HepG2 (cell line): Measurements from ENCODE around the gene MLF1. TPM values are rescaled to one million over a fixed set of nuclear protein-coding genes. Genes with fewer than 3 reads are reported as not detected.

Source experiments
- ATAC-seq: fragments of 200-7000 bp; cut with Tn5 transposase; 3 replicates; pipeline ENCODE4 v1.9.1; 2020; ENCODE audit warnings: mild to moderate bottlenecking, moderate library complexity
- BruUV-seq: library from RNA; stranded (reverse); fragments of 400-500 nt; replicated peaks from 2 replicates; lab custom pipeline; 2021; lab: Mats Ljungman, UMichigan
- CTCF ChIA-PET: fragments of 300-600 bp; formaldehyde crosslinking; extraction: SDS; loops from one replicate; lab custom pipeline; 2021; ENCODE audit warnings: low total read pairs, inconsistent platforms, low intra/inter-chr PET ratio; lab: Yijun Ruan, JAX
- POLR2A ChIA-PET: fragments of 350-600 bp; sonication (Branson Sonifier 250); formaldehyde crosslinking; loops from one replicate; lab custom pipeline; 2020; ENCODE audit warnings: antibody characterized with exemption, inconsistent platforms; lab: Yijun Ruan, JAX
- DNase-seq: peaks from one replicate; pipeline ENCODE4 v3.0.0-alpha.2; 2015; ENCODE audit warnings: low spot score
- FAIRE-seq: peaks from 3 replicates; lab custom pipeline; 2011; peaks lifted over from hg19 to GRCh38; lab: Jason Lieb, UNC
- H2AFZ ChIP-seq: one replicate; pipeline ENCODE4 v1.6.1; 2011; ENCODE audit warnings: low read length, inconsistent platforms
- H3K27ac ChIP-seq: fragments of 300-600 bp; 3 replicates; pipeline ENCODE4 v1.8.0; 2011; ENCODE audit warnings: mixed run types, mild to moderate bottlenecking, mixed read lengths, low read length, inconsistent platforms; ENCODE audit not compliant: insufficient read depth; ENCODE audit errors: extremely low read length
- H3K27me3 ChIP-seq, 2 experiments: fragments of 200-600 bp in 1 of 2; 2 replicates in 1 of 2; 3 replicates in 1 of 2; pipeline versions ENCODE4 v1.6.0 to v1.8.0; 2011; ENCODE audit warnings: low read length in 2 of 2, mild to moderate bottlenecking in 2 of 2, moderate library complexity in 2 of 2, inconsistent platforms in 1 of 2; ENCODE audit not compliant: insufficient read depth in 2 of 2, control insufficient read depth in 1 of 2
- H3K36me3 ChIP-seq, 2 experiments: fragments of 200-600 bp in 1 of 2; replicated peaks in 1 of 2; 2 replicates in 1 of 2; 3 replicates in 1 of 2; pipeline versions ENCODE4 v1.5.1 to v1.8.0; 2011; ENCODE audit warnings: low read length in 2 of 2, inconsistent platforms in 1 of 2; ENCODE audit not compliant: insufficient read depth in 2 of 2, control insufficient read depth in 1 of 2
- H3K4me1 ChIP-seq: 2 replicates; pipeline ENCODE4 v1.5.1; 2012; ENCODE audit warnings: low read length, inconsistent platforms; ENCODE audit not compliant: insufficient read depth
- H3K4me2 ChIP-seq: 2 replicates; pipeline ENCODE4 v1.6.0; 2011; ENCODE audit warnings: low read depth, low read length, inconsistent platforms
- H3K4me3 ChIP-seq, 3 experiments: fragments of 200-600 bp in 1 of 3; sonication (generic), shearing (Covaris generic) in 1 of 3; replicated peaks in 1 of 3; 2 replicates each; pipeline ENCODE4 v1.5.1; 2011 to 2016; ENCODE audit warnings: low read length in 3 of 3, inconsistent platforms in 2 of 3, low read depth in 2 of 3, mild to moderate bottlenecking in 2 of 3, control low read depth in 1 of 3, mixed read lengths in 1 of 3; ENCODE audit not compliant: insufficient read depth in 1 of 3
- H3K79me2 ChIP-seq: one replicate; pipeline ENCODE4 v1.6.1; 2011; ENCODE audit warnings: low read length, inconsistent platforms; ENCODE audit not compliant: insufficient read depth
- H3K9ac ChIP-seq: 2 replicates; pipeline ENCODE4 v1.6.0; 2011; ENCODE audit warnings: mild to moderate bottlenecking, low read depth, low read length, inconsistent platforms; ENCODE audit not compliant: insufficient read depth
- H3K9me3 ChIP-seq: 2 replicates; pipeline ENCODE4 v1.5.1; 2012; ENCODE audit warnings: mild to moderate bottlenecking, low read length
- H4K20me1 ChIP-seq: 2 replicates; pipeline ENCODE4 v1.6.0; 2011; ENCODE audit warnings: inconsistent platforms, mild to moderate bottlenecking, low read length, moderate library complexity; ENCODE audit not compliant: insufficient read depth
- ATRX ChIP-seq: sonication (generic); formaldehyde crosslinking; IDR thresholded peaks from 2 replicates; pipeline ENCODE4 v1.4.0; 2020; ENCODE audit warnings: missing genetic modification reagents, borderline replicate concordance
- GATAD1 ChIP-seq: IDR thresholded peaks from 2 replicates; pipeline ENCODE4 v1.6.1; 2016; ENCODE audit warnings: missing genetic modification reagents, missing compliant biosample characterization
- KAT2B ChIP-seq: fragments of 150-350 bp; IDR thresholded peaks from 2 replicates; pipeline ENCODE4 v1.6.1; 2014; ENCODE audit warnings: low read depth, low read length, borderline replicate concordance
- LCORL ChIP-seq, 2 experiments: fragments of 450-650 bp in 1 of 2; sonication (generic) in 1 of 2; formaldehyde crosslinking in 1 of 2; IDR thresholded peaks; 2 replicates each; pipeline versions ENCODE4 v1.5.0 to v1.6.1; 2017 to 2020; ENCODE audit warnings: antibody characterized with exemption in 1 of 2, missing genetic modification reagents in 1 of 2
- MXI1 ChIP-seq: IDR thresholded peaks from 3 replicates; pipeline ENCODE4 v1.6.1; 2012; ENCODE audit warnings: low read depth, low read length, inconsistent platforms, borderline replicate concordance
- TARDBP ChIP-seq: sonication (generic); formaldehyde crosslinking; IDR thresholded peaks from 2 replicates; pipeline ENCODE4 v1.8.0; 2022; ENCODE audit warnings: mild to moderate bottlenecking, missing genetic modification reagents
- TRAFD1 ChIP-seq: sonication (generic); formaldehyde crosslinking; IDR thresholded peaks from 2 replicates; pipeline ENCODE4 v1.5.1; 2020; ENCODE audit warnings: missing genetic modification reagents, mild to moderate bottlenecking, borderline replicate concordance
- ZBED4 ChIP-seq: sonication (generic); formaldehyde crosslinking; IDR thresholded peaks from 2 replicates; pipeline ENCODE4 v1.4.0; 2020; ENCODE audit warnings: missing genetic modification reagents, borderline replicate concordance
- ZNF235 ChIP-seq: sonication (generic); formaldehyde crosslinking; IDR thresholded peaks from 2 replicates; pipeline ENCODE4 v1.8.1; 2023; ENCODE audit warnings: mild to moderate bottlenecking, missing genetic modification reagents, borderline replicate concordance
- ZNF768 ChIP-seq: sonication (generic); formaldehyde crosslinking; IDR thresholded peaks from 2 replicates; pipeline ENCODE4 v1.4.0; 2020; ENCODE audit warnings: missing genetic modification reagents
- WGBS: methylation state at CpG from one replicate; pipeline ENCODE4 v1.1.6; 2017; ENCODE audit warnings: low lambda C conversion rate; 5-methylcytosine and 5-hydroxymethylcytosine counted together
- in situ Hi-C: cut with HindIII; loops from 2 replicates; pipeline ENCODE4 v1.10.0; 2017; ENCODE audit warnings: low pct_unique_long_range_greater_than_20kb; ENCODE audit not compliant: extremely low pct_ligation_motif_present
- intact Hi-C: fragments of 100-400 bp; cut with micrococcal nuclease; formaldehyde crosslinking; loops from one replicate; pipeline ENCODE4 v1.10.0; 2022; ENCODE audit not compliant: unreplicated experiment
- polyA plus RNA-seq, 8 experiments: library from polyadenylated mRNA; depleted of rRNA in 3 of 8; stranded (reverse) in 7 of 8; unstranded in 1 of 8; fragments of >200 nt; fragmentation: Illumina TruSeq in 4 of 8; extraction: Trizol in 4 of 8; gene quantifications; 2 replicates each; pipeline versions ENCODE4 v1.2.1 to v1.2.3, GENCODE V29; 2011 to 2016; ENCODE audit warnings: low read depth in 4 of 8, missing spikeins in 1 of 8, mixed read lengths in 1 of 8; ENCODE audit not compliant: insufficient read depth in 1 of 8
- total RNA-seq, 5 experiments: library from RNA; depleted of rRNA; stranded (reverse); fragments of >200 nt; fragmentation: Illumina TruSeq; extraction: Trizol; gene quantifications; 2 replicates each; pipeline ENCODE4 v1.2.3, GENCODE V29; 2016; ENCODE audit warnings: low read depth in 1 of 5
- TF ChIP-seq, protein P1 (sequence below): sonication (generic); formaldehyde crosslinking; conservative IDR thresholded peaks from 2 replicates; pipeline ENCODE4 v1.8.1; 2023; ENCODE audit warnings: missing genetic modification reagents

The MLF1 gene
- total and polyA plus RNA-seq, 2 of the 13 experiments (the other 11 are each of a cell fraction or from before 2014, with no cell fraction given), result 0.88 to 1.0 TPM

DNA sequence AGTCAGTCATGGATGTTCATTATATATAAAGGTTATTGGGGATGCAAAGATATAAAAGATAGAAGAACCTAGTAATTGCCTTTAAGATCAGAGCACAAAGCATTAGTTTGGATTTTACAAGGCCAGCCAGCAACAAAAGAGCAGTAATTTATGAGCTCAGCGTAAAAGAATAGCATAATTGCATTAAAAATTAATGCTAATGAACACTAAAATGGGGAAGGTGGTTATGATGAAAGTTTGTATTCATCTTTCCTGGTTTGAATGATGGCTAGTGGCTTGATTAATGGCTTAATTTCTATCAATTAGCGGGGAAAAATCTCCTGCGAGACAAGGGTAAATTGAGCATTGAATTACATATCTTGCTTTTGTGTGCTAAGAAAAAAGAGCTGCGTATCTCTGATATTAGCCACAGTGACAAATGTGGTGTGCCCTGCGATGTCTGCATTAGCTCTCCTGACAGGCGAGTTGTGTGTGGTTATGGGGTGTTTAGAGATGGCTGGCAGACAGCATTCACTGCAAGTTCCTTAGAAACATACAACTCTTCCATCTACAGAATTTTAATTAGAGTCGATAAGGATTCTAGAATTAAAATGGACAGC, 42.8 kb upstream of the MLF1 start:
- H3K4me2 ChIP-seq, result no peak overlapping the region
- BruUV-seq, result no TSS peak
- H2AFZ ChIP-seq, result no peak overlapping the region
- no peaks in the 10 kb centered on the region for H3K36me3 ChIP-seq
- no peaks in the 10 kb centered on the region for H4K20me1 ChIP-seq
- WGBS, result 97% methylated on average over 7 of the region's 7 CpGs
- CTCF ChIA-PET, result no interaction called here
- FAIRE-seq, result no peak
- no peak overlapping the region for H3K4me3 ChIP-seq
- no peaks in the 10 kb centered on the region for H3K4me1 ChIP-seq
- DNase-seq, result no peak
- POLR2A ChIA-PET, result no interaction called here
- no peaks in the 10 kb centered on the region for H3K79me2 ChIP-seq
- H3K27me3 ChIP-seq, result no peaks in the 10 kb centered on the region
- intact Hi-C loops, result no loop called here
- H3K9me3 ChIP-seq, result no peaks in the 10 kb centered on the region
- in situ Hi-C loops, result loop anchor here (25.0 kb wide), 2 partner anchors 259 to 916 kb away; no protein-coding TSS in a partner anchor
- no peak for ATAC-seq
- H3K9ac ChIP-seq, result no peak overlapping the region
- no peak overlapping the region for H3K27ac ChIP-seq
- no peak for TF ChIP-seq ZBED4 (CRISPR knock-in tag)
- TF ChIP-seq ZNF768 (CRISPR knock-in tag), result no peak
- TF ChIP-seq ZNF235, result no peak
- TF ChIP-seq TRAFD1 (CRISPR knock-in tag), result no peak
- TF ChIP-seq ATRX, result no peak
- no peak for TF ChIP-seq LCORL (IDR thresholded peaks at IDR 0.05)
- no peak for TF ChIP-seq LCORL (CRISPR knock-in tag; IDR thresholded peaks at IDR 0.05)
- no peak for TF ChIP-seq KAT2B
- no peak for TF ChIP-seq TARDBP (CRISPR knock-in tag)
- no peak for TF ChIP-seq MXI1
- no peak for TF ChIP-seq GATAD1 (CRISPR knock-in tag)
- TF ChIP-seq, protein P1, sequence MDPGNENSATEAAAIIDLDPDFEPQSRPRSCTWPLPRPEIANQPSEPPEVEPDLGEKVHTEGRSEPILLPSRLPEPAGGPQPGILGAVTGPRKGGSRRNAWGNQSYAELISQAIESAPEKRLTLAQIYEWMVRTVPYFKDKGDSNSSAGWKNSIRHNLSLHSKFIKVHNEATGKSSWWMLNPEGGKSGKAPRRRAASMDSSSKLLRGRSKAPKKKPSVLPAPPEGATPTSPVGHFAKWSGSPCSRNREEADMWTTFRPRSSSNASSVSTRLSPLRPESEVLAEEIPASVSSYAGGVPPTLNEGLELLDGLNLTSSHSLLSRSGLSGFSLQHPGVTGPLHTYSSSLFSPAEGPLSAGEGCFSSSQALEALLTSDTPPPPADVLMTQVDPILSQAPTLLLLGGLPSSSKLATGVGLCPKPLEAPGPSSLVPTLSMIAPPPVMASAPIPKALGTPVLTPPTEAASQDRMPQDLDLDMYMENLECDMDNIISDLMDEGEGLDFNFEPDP (CRISPR knock-in tag), result no peak
